ENCODE data around the gene EVL.
A peak's percentile ranks its signal among the peaks of the same experiment; 100 is the strongest.
"Not testable (repeated sequence)": the region's sequence is repeated elsewhere in the genome, so short reads cannot be mapped to it uniquely, and the experiment has no call there.

Gene EVL

GRCh38 chr14:100148837-100149731 is 83.9 kb downstream of the EVL start:
- DNase-seq = no peak

GRCh38 chr14:100149851-100150611 is 84.8 kb downstream of the EVL start:
- no peak for DNase-seq

- no peak for DNase-seq
These were observed 85.8 kb downstream of the EVL start for GRCh38 chr14:100150932-100151587.

GRCh38 chr14:100152091-100152490 is 86.9 kb downstream of the EVL start:
- no peak for DNase-seq

GRCh38 chr14:100153560-100153959 is 88.3 kb downstream of the EVL start:
- DNase-seq = no peak

- DNase-seq = peak in 3 of 4 experiments; percentile 34 to 43 (median 37)
These were observed 89.9 kb downstream of the EVL start for GRCh38 chr14:100155049-100155621.

- DNase-seq = no peak
These were observed 90.8 kb downstream of the EVL start for GRCh38 chr14:100155756-100156616.

GRCh38 chr14:100156776-100157175 is 91.6 kb downstream of the EVL start:
- no peak for DNase-seq

- DNase-seq = not testable (repeated sequence)
These were observed 92.5 kb downstream of the EVL start for GRCh38 chr14:100157548-100158232.

- DNase-seq = no peak
These were observed 93.4 kb downstream of the EVL start for GRCh38 chr14:100158566-100159093.

GRCh38 chr14:100159094-100159864 is 94.1 kb downstream of the EVL start, which contains the start of gene DEGS2:
TSS of gene DEGS2 (minus strand) at chr14:100159645. CDS start at chr14:100159587, 58 bp downstream.
- DNase-seq = peak in 1 of 4 experiments; percentile 38

- no peak for DNase-seq
These were observed 94.8 kb downstream of the EVL start for GRCh38 chr14:100159865-100160533.

- DNase-seq = no peak
These were observed 95.3 kb downstream of the EVL start for GRCh38 chr14:100160534-100160916.

GRCh38 chr14:100165376-100165775 is 100.2 kb downstream of the EVL start:
- DNase-seq = no peak

GRCh38 chr14:100165831-100166440 is 100.7 kb downstream of the EVL start:
- DNase-seq = no peak

- DNase-seq = peak in 1 of 4 experiments; percentile 53
These were observed 103.3 kb downstream of the EVL start for GRCh38 chr14:100168506-100168905.

GRCh38 chr14:100170880-100171279 is 105.7 kb downstream of the EVL start:
- no peak for DNase-seq

GRCh38 chr14:100172811-100173210 is 107.6 kb downstream of the EVL start:
- no peak for DNase-seq

GRCh38 chr14:100173353-100173752 is 108.1 kb downstream of the EVL start:
- no peak for DNase-seq
